Endodermal cell (in vitro differentiated cells): Measurements from ENCODE around the gene TBX18. TPM values are rescaled to one million over a fixed set of nuclear protein-coding genes. Genes with fewer than 3 reads are reported as not detected.

Experiments used
- DNase-seq: peaks from one replicate; pipeline ENCODE4 v3.0.0-alpha.2; 2017
- H3K27ac ChIP-seq: 2 replicates; pipeline ENCODE4 v1.5.1; 2013; ENCODE audit warnings: mild to moderate bottlenecking, low read depth, low read length, moderate library complexity
- H3K27me3 ChIP-seq: 2 replicates; pipeline ENCODE4 v1.6.1; 2013; ENCODE audit warnings: mild to moderate bottlenecking, low read length, moderate library complexity; ENCODE audit not compliant: insufficient read depth, control insufficient read depth, poor library complexity, severe bottlenecking
- H3K36me3 ChIP-seq: 2 replicates; pipeline ENCODE4 v1.7.0; 2013; ENCODE audit warnings: mild to moderate bottlenecking, low read length, moderate library complexity; ENCODE audit not compliant: control insufficient read depth, insufficient read depth
- H3K4me1 ChIP-seq: one replicate; pipeline ENCODE4 v1.7.0; 2013; ENCODE audit warnings: low read length; ENCODE audit not compliant: control insufficient read depth, insufficient read depth
- H3K4me3 ChIP-seq: 2 replicates; pipeline ENCODE4 v1.5.1; 2013; ENCODE audit warnings: mild to moderate bottlenecking, low read length, moderate library complexity
- H3K9ac ChIP-seq: 2 replicates; pipeline ENCODE4 v1.6.1; 2013; ENCODE audit warnings: mild to moderate bottlenecking, low read length, moderate library complexity; ENCODE audit not compliant: poor library complexity, severe bottlenecking; ENCODE audit errors: extremely low read depth
- H3K9me3 ChIP-seq: 2 replicates; pipeline ENCODE4 v1.6.1; 2013; ENCODE audit warnings: mild to moderate bottlenecking, low read length, moderate library complexity; ENCODE audit not compliant: control insufficient read depth
- H3K27ac Mint-ChIP-seq: 2 replicates; pipeline ENCODE4 v1.8.0; 2020; ENCODE audit warnings: mixed read lengths
- H3K27me3 Mint-ChIP-seq: 2 replicates; pipeline ENCODE4 v1.8.0; 2021; ENCODE audit warnings: mild to moderate bottlenecking, mixed read lengths; ENCODE audit not compliant: insufficient read depth
- H3K36me3 Mint-ChIP-seq: 2 replicates; pipeline ENCODE4 v1.8.0; 2020; ENCODE audit warnings: low read depth, mixed read lengths
- H3K4me1 Mint-ChIP-seq: 2 replicates; pipeline ENCODE4 v1.8.0; 2020; ENCODE audit warnings: mixed read lengths
- H3K4me3 Mint-ChIP-seq: 2 replicates; pipeline ENCODE4 v1.8.0; 2020; ENCODE audit warnings: mild to moderate bottlenecking, moderate library complexity, mixed read lengths
- H3K9me3 Mint-ChIP-seq: 2 replicates; pipeline ENCODE4 v1.8.0; 2020; ENCODE audit warnings: mild to moderate bottlenecking, mixed read lengths
- CTCF ChIP-seq: fragments of 200-600 bp; sonication (generic); conservative IDR thresholded peaks from 2 replicates; pipeline ENCODE4 v1.5.0; 2021; ENCODE audit warnings: antibody characterized with exemption, mild to moderate bottlenecking
- WGBS, 2 experiments: methylation state at CpG; one replicate each; pipeline versions ENCODE4 v1.1.5 to v1.1.7; 2013; ENCODE audit warnings: missing lambda C conversion rate in 2 of 2, mixed read lengths in 1 of 2; ENCODE audit not compliant: insufficient coverage in 1 of 2, insufficient read length in 1 of 2; 5-methylcytosine and 5-hydroxymethylcytosine counted together
- total RNA-seq, 2 donors: library from RNA; stranded (reverse); fragmentation: NEBNext Ultra II Directional in 1 of 2; extraction: Animal tissue kit (Norgen Biotek cat#: 25700) in 1 of 2; gene quantifications; 2 replicates in 1 of 2; 3 replicates in 1 of 2; pipeline ENCODE4 v1.2.1, GENCODE V29; 2021

TBX18 gene
- total RNA-seq, 2 donors from 2014 or later: 1.3 to 2.3 TPM

- no peak overlapping the region for H3K27ac ChIP-seq
- no peak overlapping the region for H3K4me3 ChIP-seq
- no peaks in the 10 kb centered on the region for H3K9me3 ChIP-seq
- Mint-ChIP-seq H3K4me1 (peaks cover under 1% of the 10 kb centered on the region), H3K27me3 (peaks cover 52% of the 10 kb centered on the region), H3K36me3 (no peaks in the 10 kb centered on the region), H3K27ac (no peak overlapping the region), H3K4me3 (no peak overlapping the region), H3K9me3 (no peaks in the 10 kb centered on the region)
- 88 to 89% methylated on average over 4 to 6 of the region's 6 CpGs for WGBS, 2 experiments
- no peak overlapping the region for H3K9ac ChIP-seq
- no peak for TF ChIP-seq CTCF
- no peaks in the 10 kb centered on the region for H3K36me3 ChIP-seq
- H3K27me3 ChIP-seq: peaks cover 40% of the 10 kb centered on the region
- no peaks in the 10 kb centered on the region for H3K4me1 ChIP-seq
- no peak for DNase-seq
Observed at GRCh38 chr6:84756877-84757276, 7.5 kb downstream of the TBX18 start.

- no peak for DNase-seq
- peaks cover 35% of the 10 kb centered on the region for H3K27me3 ChIP-seq
- no peaks in the 10 kb centered on the region for H3K4me1 ChIP-seq
- Mint-ChIP-seq H3K36me3 (no peaks in the 10 kb centered on the region), H3K4me3 (no peak overlapping the region), H3K4me1 (no peaks in the 10 kb centered on the region), H3K27ac (no peak overlapping the region), H3K9me3 (no peaks in the 10 kb centered on the region), H3K27me3 (peaks cover 50% of the 10 kb centered on the region)
- no peak overlapping the region for H3K4me3 ChIP-seq
- no peaks in the 10 kb centered on the region for H3K36me3 ChIP-seq
- no peak for TF ChIP-seq CTCF
- no peaks in the 10 kb centered on the region for H3K9me3 ChIP-seq
- H3K9ac ChIP-seq: no peak overlapping the region
- H3K27ac ChIP-seq: no peak overlapping the region
- WGBS, 2 experiments: 91% methylated on average over 7 of the region's 7 CpGs
Observed at GRCh38 chr6:84756466-84756865, 7.9 kb downstream of the TBX18 start.

- WGBS, 2 experiments: 84 to 100% methylated on average over 1 of the region's 1 CpG
- peaks cover 5% of the 10 kb centered on the region for H3K27me3 ChIP-seq
Observed at GRCh38 chr6:84753173-84753572, 11.2 kb downstream of the TBX18 start.

More at GRCh38 chr6:84753173-84753572, 11.2 kb downstream of the TBX18 start:
- Histone ChIP-seq H3K36me3 (no peaks in the 10 kb centered on the region), H3K9ac (no peak overlapping the region), H3K4me3 (no peak overlapping the region), H3K27ac (no peak overlapping the region), H3K4me1 (no peaks in the 10 kb centered on the region), H3K9me3 (no peaks in the 10 kb centered on the region)
- no peaks in the 10 kb centered on the region for H3K36me3 Mint-ChIP-seq
- no peak for DNase-seq
- no peaks in the 10 kb centered on the region for H3K9me3 Mint-ChIP-seq
- H3K4me3 Mint-ChIP-seq: no peak overlapping the region
- TF ChIP-seq CTCF: no peak
- H3K27ac Mint-ChIP-seq: no peak overlapping the region
- H3K4me1 Mint-ChIP-seq: no peaks in the 10 kb centered on the region
- peaks cover 27% of the 10 kb centered on the region for H3K27me3 Mint-ChIP-seq
